HEK293 (cell line): Measurements from ENCODE around the gene EPHA4.

Experiments
- CTCF ChIA-PET: fragments of 350-600 bp; formaldehyde crosslinking; extraction: SDS; loops from one replicate; lab custom pipeline; 2021; ENCODE audit warnings: antibody characterized with exemption; lab: Yijun Ruan, JAX
- POLR2A ChIA-PET: fragments of 300-600 bp; formaldehyde crosslinking; extraction: SDS; loops from one replicate; lab custom pipeline; 2020; ENCODE audit warnings: antibody characterized with exemption, inconsistent platforms; lab: Yijun Ruan, JAX
- H3K27ac ChIP-seq: fragments of 200-500 bp; sonication (Bioruptor generic); 2 replicates; pipeline ENCODE4 v1.5.1; 2014; ENCODE audit warnings: low read depth, low read length, control low read depth, inconsistent platforms; ENCODE audit errors: extremely low read depth
- H3K36me3 ChIP-seq, 2 experiments: fragments of 200-500 bp in 1 of 2; sonication (Bioruptor generic) in 1 of 2; 1 replicate in 1 of 2; 2 replicates in 1 of 2; pipeline ENCODE4 v1.5.1; 2014 to 2017; ENCODE audit warnings: inconsistent platforms in 2 of 2, low read length in 2 of 2; ENCODE audit not compliant: control insufficient read depth in 2 of 2, insufficient read depth in 1 of 2
- H3K4me1 ChIP-seq: fragments of 200-500 bp; sonication (Bioruptor generic); 2 replicates; pipeline ENCODE4 v1.5.1; 2014; ENCODE audit warnings: mild to moderate bottlenecking, low read length, inconsistent platforms; ENCODE audit not compliant: control insufficient read depth, insufficient read depth
- H3K4me3 ChIP-seq: 2 replicates; pipeline ENCODE4 v1.5.1; 2011; ENCODE audit warnings: low read depth, mild to moderate bottlenecking, control low read depth, low read length, moderate library complexity
- H3K9me3 ChIP-seq: fragments of 200-500 bp; sonication (Bioruptor generic); 2 replicates; pipeline ENCODE4 v1.5.1; 2014; ENCODE audit warnings: low read depth, low read length, inconsistent platforms; ENCODE audit not compliant: control insufficient read depth, insufficient read depth
- EGR2 ChIP-seq: fragments of 450-650 bp; formaldehyde crosslinking; IDR thresholded peaks from 2 replicates; pipeline ENCODE4 v1.5.1; 2016; ENCODE audit warnings: low read depth, missing biosample characterization, missing genetic modification characterization
- HOXA7 ChIP-seq: sonication (generic); formaldehyde crosslinking; IDR thresholded peaks from 2 replicates; pipeline ENCODE4 v1.8.1; 2022; ENCODE audit warnings: missing genetic modification reagents, borderline replicate concordance
- KLF8 ChIP-seq: fragments of 450-650 bp; formaldehyde crosslinking; IDR thresholded peaks from 2 replicates; pipeline ENCODE4 v1.5.1; 2016; ENCODE audit warnings: missing biosample characterization, missing genetic modification characterization
- PRDM1 ChIP-seq: fragments of 450-650 bp; formaldehyde crosslinking; IDR thresholded peaks from 2 replicates; pipeline ENCODE4; 2016; ENCODE audit warnings: missing biosample characterization, missing genetic modification characterization
- PRDM4 ChIP-seq: fragments of 450-650 bp; formaldehyde crosslinking; IDR thresholded peaks from 2 replicates; pipeline ENCODE4 v1.5.1; 2017; ENCODE audit warnings: missing biosample characterization, missing genetic modification characterization
- REPIN1 ChIP-seq: fragments of 450-650 bp; formaldehyde crosslinking; IDR thresholded peaks from 2 replicates; pipeline ENCODE4 v1.5.1; 2017; ENCODE audit warnings: missing biosample characterization, missing genetic modification characterization, low read depth
- SP2 ChIP-seq: fragments of 450-650 bp; formaldehyde crosslinking; IDR thresholded peaks from 2 replicates; pipeline ENCODE4 v1.5.1; 2016; ENCODE audit warnings: missing biosample characterization, missing genetic modification characterization
- SP7 ChIP-seq: fragments of 450-650 bp; formaldehyde crosslinking; IDR thresholded peaks from 2 replicates; pipeline ENCODE4 v1.5.1; 2016; ENCODE audit warnings: missing biosample characterization, missing genetic modification characterization
- TRIM28 ChIP-seq: IDR thresholded peaks from 2 replicates; pipeline ENCODE4 v1.6.1; 2011; ENCODE audit warnings: low read length, control low read depth, borderline replicate concordance
- ZBTB10 ChIP-seq: fragments of 450-650 bp; formaldehyde crosslinking; IDR thresholded peaks from 2 replicates; pipeline ENCODE4 v1.5.1; 2016; ENCODE audit warnings: missing biosample characterization, missing genetic modification characterization
- ZBTB26 ChIP-seq: fragments of 450-650 bp; formaldehyde crosslinking; optimal IDR thresholded peaks from 2 replicates; pipeline ENCODE3; 2016; ENCODE audit warnings: missing biosample characterization, mild to moderate bottlenecking, missing genetic modification characterization
- ZBTB44 ChIP-seq: fragments of 450-650 bp; IDR thresholded peaks from 2 replicates; pipeline ENCODE4 v1.5.1; 2018; ENCODE audit warnings: missing biosample characterization, mild to moderate bottlenecking, missing genetic modification characterization
- ZNF157 ChIP-seq: fragments of 450-650 bp; formaldehyde crosslinking; IDR thresholded peaks from 2 replicates; pipeline ENCODE4 v1.5.1; 2016; ENCODE audit warnings: missing biosample characterization, missing genetic modification characterization
- ZNF18 ChIP-seq: fragments of 450-650 bp; formaldehyde crosslinking; IDR thresholded peaks from 2 replicates; pipeline ENCODE4 v1.5.1; 2016; ENCODE audit warnings: missing biosample characterization, missing genetic modification characterization
- ZNF214 ChIP-seq: fragments of 450-650 bp; formaldehyde crosslinking; IDR thresholded peaks from 2 replicates; pipeline ENCODE4 v1.5.1; 2017; ENCODE audit warnings: missing biosample characterization, mild to moderate bottlenecking, missing genetic modification characterization, borderline replicate concordance
- ZNF274 ChIP-seq, 2 experiments: fragments of 200-500 bp in 1 of 2; fragments of 450-650 bp in 1 of 2; sonication (Bioruptor generic) in 1 of 2; formaldehyde crosslinking in 1 of 2; IDR thresholded peaks; 2 replicates each; pipeline versions ENCODE4 v1.5.1 to v1.6.1; 2014 to 2016; ENCODE audit warnings: borderline replicate concordance in 1 of 2, inconsistent platforms in 1 of 2, low read length in 1 of 2, missing biosample characterization in 1 of 2, missing genetic modification characterization in 1 of 2
- ZNF335 ChIP-seq: fragments of 450-650 bp; formaldehyde crosslinking; conservative IDR thresholded peaks from 2 replicates; pipeline ENCODE4 v1.5.1; 2016; ENCODE audit warnings: missing biosample characterization, missing genetic modification characterization
- ZNF350 ChIP-seq: fragments of 450-650 bp; formaldehyde crosslinking; IDR thresholded peaks from 2 replicates; pipeline ENCODE4 v1.5.0; 2017; ENCODE audit warnings: missing biosample characterization, mild to moderate bottlenecking, missing genetic modification characterization
- ZNF488 ChIP-seq: fragments of 450-650 bp; formaldehyde crosslinking; IDR thresholded peaks from 2 replicates; pipeline ENCODE4 v1.5.1; 2016; ENCODE audit warnings: missing biosample characterization, missing genetic modification characterization
- ZNF558 ChIP-seq: fragments of 450-650 bp; formaldehyde crosslinking; IDR thresholded peaks from 2 replicates; pipeline ENCODE4 v1.5.1; 2016; ENCODE audit warnings: missing biosample characterization, missing genetic modification characterization
- ZNF639 ChIP-seq: fragments of 450-650 bp; formaldehyde crosslinking; IDR thresholded peaks from 2 replicates; pipeline ENCODE4 v1.5.1; 2016; ENCODE audit warnings: missing biosample characterization, missing genetic modification characterization
- ZNF664 ChIP-seq: fragments of 450-650 bp; formaldehyde crosslinking; IDR thresholded peaks from 2 replicates; pipeline ENCODE4 v1.5.1; 2016; ENCODE audit warnings: missing biosample characterization, missing genetic modification characterization
- ZNF791 ChIP-seq: fragments of 450-650 bp; formaldehyde crosslinking; IDR thresholded peaks from 2 replicates; pipeline ENCODE4 v1.5.1; 2016; ENCODE audit warnings: missing biosample characterization, missing genetic modification characterization
- ZNF837 ChIP-seq: fragments of 450-650 bp; formaldehyde crosslinking; IDR thresholded peaks from 2 replicates; pipeline ENCODE4 v1.5.1; 2016; ENCODE audit warnings: missing biosample characterization, missing genetic modification characterization

Gene EPHA4

GRCh38 chr2:221377597-221377996 lies 194.5 kb downstream of the EPHA4 start:
- ChIA-PET POLR2A (no interaction called here), CTCF (no interaction called here)
- H3K36me3 ChIP-seq, result no peaks in the 10 kb centered on the region
- H3K4me1 ChIP-seq, result no peaks in the 10 kb centered on the region
- no peak overlapping the region for H3K27ac ChIP-seq
- H3K4me3 ChIP-seq, result no peak overlapping the region
- H3K9me3 ChIP-seq, result no peaks in the 10 kb centered on the region
- TF ChIP-seq ZBTB44 (no peak), ZNF18 (tag by site-specific recombination) (no peak), TRIM28 (no peak), HOXA7 (CRISPR knock-in tag) (no peak), ZNF157 (tag by site-specific recombination) (no peak), ZNF639 (no peak), ZNF664 (no peak), ZNF350 (tag by site-specific recombination) (no peak), REPIN1 (tag by site-specific recombination) (no peak), ZNF214 (tag by site-specific recombination) (no peak), SP2 (no peak), SP7 (tag by site-specific recombination) (no peak), KLF8 (tag by site-specific recombination) (no peak), ZNF274 (IDR thresholded peaks at IDR 0.05; ENCODE audit: low read length) (no peak), ZNF274 (tag by site-specific recombination; IDR thresholded peaks at IDR 0.05; ENCODE audit: borderline replicate concordance) (no peak), ZNF558 (tag by site-specific recombination) (no peak), ZBTB26 (tag by site-specific recombination) (no peak), PRDM1 (tag by site-specific recombination) (no peak), PRDM4 (tag by site-specific recombination) (no peak)

- ChIA-PET POLR2A (no interaction called here), CTCF (interaction anchor here (0.5 kb wide), 1 partner anchor 61 kb away, joined by 3 read pairs; no protein-coding TSS in a partner anchor)
- no peaks in the 10 kb centered on the region for H3K36me3 ChIP-seq
- H3K9me3 ChIP-seq, result no peaks in the 10 kb centered on the region
- H3K4me3 ChIP-seq, result no peak overlapping the region
- H3K27ac ChIP-seq, result no peak overlapping the region
- peaks cover 2% of the 10 kb centered on the region; the same call in 1 of the 2 replicates for H3K4me1 ChIP-seq
- no peak for TF ChIP-seq ZNF335 (tag by site-specific recombination)
- TF ChIP-seq EGR2 (tag by site-specific recombination), result no peak
- no peak for TF ChIP-seq ZNF157 (tag by site-specific recombination)
- no peak for TF ChIP-seq ZNF488 (tag by site-specific recombination)
- no peak for TF ChIP-seq TRIM28
- no peak for TF ChIP-seq ZNF791
- no peak for TF ChIP-seq ZNF837 (tag by site-specific recombination)
- no peak for TF ChIP-seq ZBTB10 (tag by site-specific recombination)
These were observed 195.0 kb downstream of the EPHA4 start for GRCh38 chr2:221377066-221377465.
